GM23338 (cell line): ENCODE measurements around the gene OR5M11.

Source experiments
- CREB1 ChIP-seq: fragments of 250-450 bp; sonication (Bioruptor Pico); IDR thresholded peaks from 2 replicates; pipeline ENCODE4 v1.5.0; 2020; ENCODE audit warnings: low read depth, mild to moderate bottlenecking, moderate library complexity
- CTCF ChIP-seq, 2 experiments: fragments of 200-600 bp in 1 of 2; sonication (generic) in 1 of 2; conservative IDR thresholded peaks; 2 replicates each; pipeline versions ENCODE4 v1.5.1 to v1.6.1; 2016 to 2017; ENCODE audit warnings: antibody characterized with exemption in 2 of 2, low read depth in 2 of 2, mild to moderate bottlenecking in 2 of 2, moderate library complexity in 1 of 2
- EZH2 ChIP-seq: fragments of 200-600 bp; sonication (generic); IDR thresholded peaks from one replicate; pipeline ENCODE4 v1.8.0; 2017; ENCODE audit warnings: antibody characterized with exemption, mild to moderate bottlenecking, low read depth; ENCODE audit not compliant: unreplicated experiment
- EZH2phosphoT487 ChIP-seq: fragments of 200-600 bp; sonication (generic); IDR thresholded peaks from one replicate; pipeline ENCODE4 v1.8.1; 2018; ENCODE audit warnings: antibody characterized with exemption; ENCODE audit not compliant: unreplicated experiment
- JUNB ChIP-seq: IDR thresholded peaks from one replicate; pipeline ENCODE4 v1.6.1; 2016; ENCODE audit warnings: antibody characterized with exemption; ENCODE audit not compliant: unreplicated experiment
- NANOG ChIP-seq: IDR thresholded peaks from 2 replicates; pipeline ENCODE4 v1.6.1; 2016; ENCODE audit warnings: antibody characterized with exemption, borderline replicate concordance
- POLR2AphosphoS5 ChIP-seq: IDR thresholded peaks from 2 replicates; pipeline ENCODE4 v1.6.1; 2016; ENCODE audit warnings: antibody characterized with exemption, low read depth
- REST ChIP-seq: IDR thresholded peaks from one replicate; pipeline ENCODE4 v1.6.1; 2018; ENCODE audit warnings: antibody characterized with exemption; ENCODE audit not compliant: unreplicated experiment

GRCh38 chr11:56533054-56533740 is 9.9 kb downstream of the OR5M11 start:
- TF ChIP-seq CTCF (conservative IDR thresholded peaks at IDR 0.05; ENCODE audit: low read depth in 2 of 2) (no peak), REST (no peak), CREB1 (CRISPR knock-in tag) (no peak), JUNB (no peak), EZH2 (no peak), POLR2AphosphoS5 (no peak), EZH2phosphoT487 (no peak), NANOG (no peak)
